Measurements from ENCODE around the gene HERPUD2.

The HERPUD2 gene
- total RNA-seq: 162 to 181 reads per million in 2 donors

GRCh38 chr7:35694784-35695472, at the start of gene HERPUD2:
HERPUD2 (minus strand) TSS chr7:35695135; CDS start chr7:35694330, 805 bp downstream.
- peak; percentile 84 to 95 (median 89) for DNase-seq

DNA sequence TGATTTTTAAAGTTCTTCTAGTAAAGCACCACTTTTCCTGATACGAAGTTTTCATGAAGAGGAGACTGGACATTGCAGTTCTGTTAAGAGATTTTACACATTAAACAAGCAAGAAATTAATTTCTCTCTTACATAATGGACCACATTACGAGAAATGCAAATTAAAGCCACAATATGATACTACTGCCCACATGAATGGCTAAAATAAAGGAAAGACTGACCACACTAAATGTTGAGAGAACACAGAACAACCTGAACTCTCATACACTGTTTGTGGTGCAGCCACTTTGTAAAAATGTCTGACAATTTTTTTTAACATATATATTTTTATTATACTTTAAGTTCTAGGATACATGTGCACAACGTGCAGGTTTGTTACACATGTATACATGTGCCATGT, 44.0 kb upstream of the HERPUD2 start:
- no peak for DNase-seq

DNA sequence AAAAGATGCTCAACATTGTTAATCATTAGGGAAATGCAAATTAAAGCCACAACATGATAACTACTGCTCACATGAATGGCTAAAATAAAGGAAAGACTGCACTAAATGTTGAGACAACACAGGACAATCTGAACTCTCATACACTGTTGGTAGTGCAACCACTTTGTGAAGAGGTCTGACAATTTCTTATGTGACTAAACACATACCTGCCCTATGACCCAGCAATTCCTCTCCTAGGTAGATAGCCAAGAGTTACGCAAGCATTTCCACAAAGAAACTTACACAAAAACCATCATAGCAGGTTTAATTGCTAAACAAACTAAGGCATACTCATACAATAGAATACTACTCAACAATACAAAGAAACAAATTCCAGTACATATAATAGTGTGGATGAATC, 41.8 kb upstream of the HERPUD2 start:
- no peak for DNase-seq

DNA sequence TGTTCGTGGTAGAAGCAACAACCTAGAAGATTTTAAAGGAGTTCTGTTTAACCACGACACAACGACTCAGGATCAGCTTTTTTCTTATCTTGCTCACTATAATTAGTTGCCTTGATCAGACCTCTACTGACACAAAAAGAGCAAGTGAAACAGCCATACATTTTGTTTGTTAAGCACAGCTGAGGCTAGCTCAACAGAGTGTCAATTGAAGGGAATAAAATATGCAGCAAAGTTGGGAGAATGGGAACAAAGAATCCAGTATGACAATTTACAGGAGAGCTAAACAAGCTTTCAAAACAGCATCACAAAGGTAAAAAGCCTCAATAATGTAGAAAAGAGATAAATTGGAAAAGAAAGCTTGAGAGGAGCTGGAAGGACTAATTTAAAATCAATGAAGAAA, 40.5 kb upstream of the HERPUD2 start:
- no peak for DNase-seq

GRCh38 chr7:35734001-35734483, 39.1 kb upstream of the HERPUD2 start:
- DNase-seq: no peak

DNA sequence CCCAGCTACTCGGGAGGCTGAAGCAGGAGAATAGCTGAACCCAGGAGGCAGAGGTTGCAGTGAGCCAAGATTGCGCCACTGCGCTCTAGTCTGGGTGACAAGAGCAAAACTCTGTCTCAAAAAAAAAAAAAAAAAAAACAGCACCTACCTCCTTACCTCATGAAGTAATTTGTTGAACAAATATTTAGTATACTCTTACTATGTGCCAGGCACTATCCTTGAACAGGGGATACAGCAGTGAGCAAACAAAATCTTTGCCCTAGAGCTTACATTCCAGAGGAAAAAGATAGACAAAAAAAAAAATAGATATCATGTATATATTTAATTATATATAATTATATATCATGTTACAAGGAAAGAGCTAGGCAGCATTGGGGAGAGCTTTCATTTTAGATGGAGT, 36.4 kb upstream of the HERPUD2 start:
- DNase-seq: no peak

DNA sequence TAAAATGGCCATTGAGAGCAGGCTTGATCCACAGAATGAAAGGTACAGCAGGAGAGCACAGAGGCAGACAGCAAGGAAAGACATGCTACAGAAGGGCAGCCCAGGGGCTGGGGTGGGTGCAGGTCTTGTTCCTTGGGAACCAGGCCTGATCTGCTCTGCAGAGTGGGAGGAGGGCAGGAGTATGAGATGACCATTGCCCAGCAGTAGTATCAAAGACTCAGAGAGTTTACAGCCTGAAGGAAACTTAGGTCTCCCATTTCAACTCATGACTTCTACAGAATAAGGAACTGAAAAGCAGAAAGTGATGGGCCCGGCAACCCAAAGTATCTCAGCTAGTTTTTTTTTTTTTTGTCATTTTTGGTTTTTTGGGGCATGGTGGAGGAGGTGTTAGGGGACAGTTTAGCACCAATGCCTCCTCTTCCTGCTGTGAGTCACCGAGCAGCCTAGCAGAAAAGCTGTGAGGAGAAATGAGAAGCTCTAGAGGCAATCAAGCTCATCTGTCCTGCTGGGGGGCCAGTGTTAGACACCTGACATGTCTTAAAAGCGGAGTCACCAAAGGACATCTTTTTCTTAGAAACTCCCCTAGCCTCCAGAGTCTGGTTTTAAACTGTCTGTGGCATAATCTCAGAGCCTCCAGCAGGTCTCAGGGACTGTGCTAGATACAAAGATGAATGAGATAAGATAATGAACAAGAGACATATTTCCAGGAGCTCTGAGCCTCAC, 34.3 kb upstream of the HERPUD2 start:
- DNase-seq: peak in 2 of 5 experiments; percentile 80 to 85

- DNase-seq: peak in 1 of 5 experiments; percentile 19
Measured at GRCh38 chr7:35728412-35729060, 33.6 kb upstream of the HERPUD2 start.

DNA sequence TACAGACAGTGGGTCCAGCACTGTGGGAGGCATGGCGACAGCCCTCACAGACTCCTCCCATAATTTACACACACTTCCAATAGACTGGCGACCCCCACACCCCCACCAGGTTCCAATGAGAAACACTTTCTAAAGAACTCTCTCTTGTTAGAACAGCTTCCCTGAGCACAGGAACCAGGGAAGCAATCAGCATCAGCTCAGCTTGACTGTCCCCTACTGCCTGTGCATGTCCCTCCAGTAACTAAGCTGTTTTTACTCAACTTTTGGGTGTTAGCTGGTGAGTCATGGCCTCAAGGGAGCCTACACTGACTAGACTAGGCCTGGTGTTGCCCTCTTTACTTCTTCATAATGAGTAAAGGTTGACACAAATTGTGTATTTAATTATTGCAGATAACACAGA, 32.6 kb upstream of the HERPUD2 start:
- DNase-seq: peak in 2 of 5 experiments; percentile 30 to 57

DNA sequence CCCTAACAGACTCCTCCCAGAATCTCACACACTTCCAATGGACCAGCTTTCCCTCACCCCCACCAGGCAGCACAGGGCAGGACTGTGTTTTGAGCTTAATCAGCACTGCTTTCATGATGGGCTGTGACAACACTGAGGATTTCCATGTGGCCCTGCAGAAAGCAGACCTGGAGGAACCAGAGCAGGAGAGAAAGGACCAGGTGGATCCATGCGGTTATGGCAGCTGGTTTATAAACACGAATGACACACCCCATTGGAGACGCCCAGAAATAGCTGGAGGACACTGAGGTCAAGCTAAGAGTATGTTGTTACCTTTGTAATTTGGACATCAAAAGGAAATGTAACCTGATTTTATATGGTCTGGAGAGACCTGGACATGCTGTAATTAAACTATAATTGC, 31.7 kb upstream of the HERPUD2 start:
- no peak for DNase-seq

GRCh38 chr7:35725280-35725680, 30.3 kb upstream of the HERPUD2 start:
- DNase-seq: peak in 3 of 5 experiments; percentile 63 to 97 (median 92)

DNA sequence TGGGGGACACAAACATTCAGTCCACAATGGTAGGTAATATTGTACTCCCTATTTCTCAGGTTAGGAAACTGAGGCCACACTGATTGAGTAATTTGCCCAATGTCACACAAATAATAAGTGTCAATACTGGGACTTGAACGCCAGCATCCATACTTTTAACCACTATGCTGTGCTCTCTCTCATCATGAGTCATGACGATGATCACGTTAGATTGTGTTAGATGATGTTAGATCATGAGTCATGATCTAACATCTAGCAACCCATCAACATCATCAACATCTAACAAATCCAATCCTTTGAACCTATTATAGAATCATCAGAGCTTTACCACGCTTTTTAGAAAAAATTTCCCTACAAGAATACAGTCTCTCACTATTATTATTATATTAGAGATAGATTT, 28.1 kb upstream of the HERPUD2 start:
- DNase-seq: peak in 2 of 5 experiments; percentile 56 to 90

DNA sequence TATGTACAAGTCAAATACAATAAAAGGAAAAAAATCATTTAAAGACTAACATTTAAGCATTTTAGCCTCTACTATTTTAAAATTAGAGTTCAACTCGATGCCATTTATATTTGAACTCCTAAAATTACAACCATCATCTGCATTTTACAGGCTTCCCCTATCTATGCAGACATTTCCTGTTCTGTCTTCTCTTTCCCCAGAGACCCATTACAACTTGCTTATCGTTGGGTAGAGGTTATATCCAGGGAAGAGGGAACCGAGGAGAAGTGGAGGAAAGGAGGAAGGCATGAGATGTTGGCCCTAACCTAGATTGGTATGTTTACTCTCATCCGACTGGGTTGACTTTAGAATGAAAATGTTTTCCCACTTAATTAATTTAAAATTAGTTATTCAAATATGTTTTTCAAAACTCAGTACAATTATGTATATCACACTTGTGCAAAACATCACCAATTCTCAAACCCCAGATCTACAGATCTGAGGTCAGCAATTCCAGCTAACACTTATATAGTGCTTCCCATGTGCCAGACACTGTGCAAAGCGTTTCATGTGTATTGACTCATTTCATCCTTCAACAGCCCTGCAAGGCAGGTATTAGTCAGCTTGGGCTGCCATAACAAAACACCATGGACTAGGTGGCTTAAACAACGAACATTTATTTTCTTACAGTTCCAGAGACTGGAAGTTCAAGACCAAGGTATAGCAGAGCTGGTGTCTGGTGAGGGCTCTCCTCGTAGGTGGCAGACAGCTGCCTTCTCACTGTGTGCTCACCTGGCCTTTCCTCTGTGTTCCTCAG, 27.3 kb upstream of the HERPUD2 start:
- peak in 1 of 5 experiments; percentile 93 for DNase-seq

- DNase-seq: no peak
Measured at GRCh38 chr7:35721288-35721687, 26.4 kb upstream of the HERPUD2 start.

DNA sequence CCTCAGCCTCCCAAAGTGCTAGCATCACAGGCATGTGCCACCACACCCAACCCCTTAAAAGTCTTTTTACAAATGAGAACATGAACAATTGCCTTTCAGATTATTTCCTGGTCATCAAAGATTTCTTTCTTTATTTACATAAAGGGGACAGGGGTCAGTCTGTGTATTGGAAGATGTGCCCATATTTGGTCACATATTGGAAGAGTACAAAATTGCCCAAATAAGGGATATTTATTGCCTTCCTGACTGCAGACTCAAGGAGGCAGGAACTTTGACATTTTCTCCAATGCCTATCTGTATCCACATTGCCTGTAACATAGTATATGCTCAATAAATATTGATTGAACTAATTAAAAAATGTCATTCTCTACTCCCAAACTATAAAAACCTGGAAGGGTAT, 25.9 kb upstream of the HERPUD2 start:
- DNase-seq: no peak

DNA sequence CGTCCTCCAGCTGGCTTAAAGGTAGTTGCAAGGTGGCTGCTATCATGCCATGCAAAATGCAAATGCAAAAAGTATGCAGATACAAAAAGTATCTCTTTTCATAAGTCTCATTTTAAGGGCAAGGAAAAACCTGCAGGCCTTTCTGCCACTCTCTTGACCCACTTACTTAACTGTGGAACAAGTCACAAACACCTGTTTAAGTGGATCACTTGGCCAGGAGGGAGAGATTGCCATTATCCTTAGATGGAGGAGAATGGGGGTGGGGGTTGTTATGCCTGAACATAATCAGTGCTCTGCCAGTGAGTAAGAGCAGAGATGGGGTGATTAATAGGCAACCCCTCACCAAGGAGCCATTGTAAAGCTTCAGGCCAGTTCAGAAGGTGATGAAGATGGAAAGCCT, 25.1 kb upstream of the HERPUD2 start:
- no peak for DNase-seq

DNA sequence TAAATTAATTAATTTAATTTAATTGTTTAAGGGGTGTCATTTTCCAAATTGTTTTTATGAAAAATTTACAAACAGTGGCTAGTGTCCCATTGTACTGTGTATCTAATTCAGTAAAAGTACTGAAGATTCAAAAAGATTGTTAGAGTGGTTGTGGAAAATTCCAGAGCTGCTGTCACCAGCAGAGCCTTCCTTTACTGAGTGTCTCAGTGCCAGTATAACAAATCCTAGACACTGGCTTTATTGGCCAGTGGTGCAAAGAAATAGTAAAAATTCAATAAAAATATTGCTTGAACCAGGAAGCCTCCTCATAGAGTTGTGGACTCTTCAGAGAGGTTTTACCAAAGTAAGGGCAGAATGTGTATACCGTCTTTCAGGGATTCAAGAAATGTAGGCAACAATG, 23.1 kb upstream of the HERPUD2 start:
- DNase-seq: no peak

- no peak for DNase-seq
Measured at GRCh38 chr7:35717516-35717915, 22.6 kb upstream of the HERPUD2 start.

- DNase-seq: no peak
Measured at GRCh38 chr7:35717013-35717412, 22.1 kb upstream of the HERPUD2 start.

DNA sequence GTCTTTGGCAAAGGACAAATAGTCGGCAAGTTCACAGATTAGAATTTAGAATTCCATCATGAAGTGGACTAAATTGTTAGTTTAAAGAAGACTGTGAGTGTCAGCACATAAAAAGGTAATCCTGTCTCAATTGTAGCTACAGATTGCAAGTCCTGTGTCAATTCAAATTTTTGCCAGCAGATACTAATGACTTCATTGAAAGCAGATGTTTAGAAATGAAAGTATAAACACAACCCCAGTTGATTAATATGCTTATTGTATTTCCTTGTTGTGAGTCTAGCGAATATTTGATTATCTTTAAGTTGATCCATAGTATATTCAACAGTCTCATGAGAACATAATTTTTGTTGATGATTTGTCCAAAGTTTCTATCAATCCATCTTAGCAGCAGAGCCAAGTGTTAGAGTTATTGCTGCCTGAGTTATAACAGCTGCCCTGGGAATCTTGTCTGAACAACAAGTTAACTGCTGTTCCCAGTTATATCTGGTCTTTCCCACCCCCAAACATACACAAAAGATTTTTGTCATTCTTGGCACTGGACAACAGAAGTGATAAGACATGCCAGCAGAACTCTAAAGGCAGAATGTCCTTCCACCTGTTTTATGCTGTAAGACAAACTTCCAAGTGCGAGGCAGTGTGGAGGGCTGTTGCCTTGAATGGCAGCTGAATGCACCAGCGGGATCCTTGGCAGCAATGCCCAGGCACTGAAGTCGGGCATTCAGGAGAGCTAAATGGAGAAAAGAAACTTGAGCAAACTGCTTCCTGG, 21.3 kb upstream of the HERPUD2 start:
- DNase-seq: no peak

GRCh38 chr7:35714862-35715261, 19.9 kb upstream of the HERPUD2 start:
- no peak for DNase-seq

GRCh38 chr7:35714407-35714806, 19.5 kb upstream of the HERPUD2 start:
- DNase-seq: no peak
